HepG2 (cell line): ENCODE measurements around the gene VSX1. TPM values are rescaled to one million over a fixed set of nuclear protein-coding genes. Genes with fewer than 3 reads are reported as not detected.
A peak's percentile ranks its signal among the peaks of the same experiment; 100 is the strongest.

Source experiments
- ATAC-seq: fragments of 200-7000 bp; cut with Tn5 transposase; 3 replicates; pipeline ENCODE4 v1.9.1; 2020; ENCODE audit warnings: mild to moderate bottlenecking, moderate library complexity
- BruUV-seq: library from RNA; stranded (reverse); fragments of 400-500 nt; replicated peaks from 2 replicates; lab custom pipeline; 2021; lab: Mats Ljungman, UMichigan
- CTCF ChIA-PET: fragments of 300-600 bp; formaldehyde crosslinking; extraction: SDS; loops from one replicate; lab custom pipeline; 2021; ENCODE audit warnings: low total read pairs, inconsistent platforms, low intra/inter-chr PET ratio; lab: Yijun Ruan, JAX
- POLR2A ChIA-PET: fragments of 350-600 bp; sonication (Branson Sonifier 250); formaldehyde crosslinking; loops from one replicate; lab custom pipeline; 2020; ENCODE audit warnings: antibody characterized with exemption, inconsistent platforms; lab: Yijun Ruan, JAX
- DNase-seq: peaks from one replicate; pipeline ENCODE4 v3.0.0-alpha.2; 2015; ENCODE audit warnings: low spot score
- FAIRE-seq: peaks from 3 replicates; lab custom pipeline; 2011; peaks lifted over from hg19 to GRCh38; lab: Jason Lieb, UNC
- H2AFZ ChIP-seq: one replicate; pipeline ENCODE4 v1.6.1; 2011; ENCODE audit warnings: low read length, inconsistent platforms
- H3K27ac ChIP-seq: fragments of 300-600 bp; 3 replicates; pipeline ENCODE4 v1.8.0; 2011; ENCODE audit warnings: mixed run types, mild to moderate bottlenecking, mixed read lengths, low read length, inconsistent platforms; ENCODE audit not compliant: insufficient read depth; ENCODE audit errors: extremely low read length
- H3K27me3 ChIP-seq, 2 experiments: fragments of 200-600 bp in 1 of 2; 2 replicates in 1 of 2; 3 replicates in 1 of 2; pipeline versions ENCODE4 v1.6.0 to v1.8.0; 2011; ENCODE audit warnings: low read length in 2 of 2, mild to moderate bottlenecking in 2 of 2, moderate library complexity in 2 of 2, inconsistent platforms in 1 of 2; ENCODE audit not compliant: insufficient read depth in 2 of 2, control insufficient read depth in 1 of 2
- H3K36me3 ChIP-seq, 2 experiments: fragments of 200-600 bp in 1 of 2; replicated peaks in 1 of 2; 2 replicates in 1 of 2; 3 replicates in 1 of 2; pipeline versions ENCODE4 v1.5.1 to v1.8.0; 2011; ENCODE audit warnings: low read length in 2 of 2, inconsistent platforms in 1 of 2; ENCODE audit not compliant: insufficient read depth in 2 of 2, control insufficient read depth in 1 of 2
- H3K4me1 ChIP-seq: 2 replicates; pipeline ENCODE4 v1.5.1; 2012; ENCODE audit warnings: low read length, inconsistent platforms; ENCODE audit not compliant: insufficient read depth
- H3K4me2 ChIP-seq: 2 replicates; pipeline ENCODE4 v1.6.0; 2011; ENCODE audit warnings: low read depth, low read length, inconsistent platforms
- H3K4me3 ChIP-seq, 3 experiments: fragments of 200-600 bp in 1 of 3; sonication (generic), shearing (Covaris generic) in 1 of 3; replicated peaks in 1 of 3; 2 replicates each; pipeline ENCODE4 v1.5.1; 2011 to 2016; ENCODE audit warnings: low read length in 3 of 3, inconsistent platforms in 2 of 3, low read depth in 2 of 3, mild to moderate bottlenecking in 2 of 3, control low read depth in 1 of 3, mixed read lengths in 1 of 3; ENCODE audit not compliant: insufficient read depth in 1 of 3
- H3K79me2 ChIP-seq: one replicate; pipeline ENCODE4 v1.6.1; 2011; ENCODE audit warnings: low read length, inconsistent platforms; ENCODE audit not compliant: insufficient read depth
- H3K9ac ChIP-seq: 2 replicates; pipeline ENCODE4 v1.6.0; 2011; ENCODE audit warnings: mild to moderate bottlenecking, low read depth, low read length, inconsistent platforms; ENCODE audit not compliant: insufficient read depth
- H3K9me3 ChIP-seq: 2 replicates; pipeline ENCODE4 v1.5.1; 2012; ENCODE audit warnings: mild to moderate bottlenecking, low read length
- H4K20me1 ChIP-seq: 2 replicates; pipeline ENCODE4 v1.6.0; 2011; ENCODE audit warnings: inconsistent platforms, mild to moderate bottlenecking, low read length, moderate library complexity; ENCODE audit not compliant: insufficient read depth
- ARNT ChIP-seq: fragments of 450-650 bp; IDR thresholded peaks from 2 replicates; pipeline ENCODE4 v1.6.1; 2017
- CHD2 ChIP-seq: IDR thresholded peaks from 2 replicates; pipeline ENCODE4 v1.6.1; 2011; ENCODE audit warnings: low read depth, low read length, improper control_type of control experiment
- ETS1 ChIP-seq: sonication (generic); formaldehyde crosslinking; IDR thresholded peaks from 2 replicates; pipeline ENCODE4 v1.4.0; 2020; ENCODE audit warnings: missing genetic modification reagents
- FOXA1 ChIP-seq, 2 experiments: fragments of 450-650 bp in 1 of 2; sonication (generic) in 1 of 2; formaldehyde crosslinking in 1 of 2; IDR thresholded peaks; 2 replicates each; pipeline versions ENCODE4 v1.4.0 to v1.6.1; 2016 to 2020; ENCODE audit warnings: missing genetic modification reagents in 1 of 2
- FOXK1 ChIP-seq: sonication (generic); formaldehyde crosslinking; IDR thresholded peaks from 2 replicates; pipeline ENCODE4 v1.4.0; 2020; ENCODE audit warnings: low read depth, missing genetic modification reagents, borderline replicate concordance
- HES4 ChIP-seq: sonication (generic); formaldehyde crosslinking; IDR thresholded peaks from 2 replicates; pipeline ENCODE4 v1.9.0; 2021; ENCODE audit warnings: mild to moderate bottlenecking, missing genetic modification reagents, borderline replicate concordance
- HNF4A ChIP-seq: sonication (generic); formaldehyde crosslinking; IDR thresholded peaks from 2 replicates; pipeline ENCODE4 v1.4.0; 2020; ENCODE audit warnings: missing genetic modification reagents
- KLF12 ChIP-seq: sonication (generic); formaldehyde crosslinking; IDR thresholded peaks from 2 replicates; pipeline ENCODE4 v1.4.0; 2020; ENCODE audit warnings: missing genetic modification reagents, borderline replicate concordance
- MED1 ChIP-seq: sonication (generic); formaldehyde crosslinking; IDR thresholded peaks from 2 replicates; pipeline ENCODE4 v1.4.0; 2020; ENCODE audit warnings: missing genetic modification reagents
- MIER3 ChIP-seq: IDR thresholded peaks from 2 replicates; pipeline ENCODE4 v1.6.1; 2016; ENCODE audit warnings: missing compliant biosample characterization, borderline replicate concordance
- SIN3B ChIP-seq: fragments of 150-350 bp; IDR thresholded peaks from 2 replicates; pipeline ENCODE4 v1.6.1; 2014; ENCODE audit warnings: low read length
- SRY ChIP-seq: sonication (generic); formaldehyde crosslinking; IDR thresholded peaks from 2 replicates; pipeline ENCODE4 v1.8.0; 2022; ENCODE audit warnings: mild to moderate bottlenecking, missing genetic modification reagents
- TFAP4 ChIP-seq: sonication (generic); IDR thresholded peaks from 2 replicates; pipeline ENCODE4 v1.6.1; 2016; ENCODE audit warnings: low read depth, borderline replicate concordance
- XRCC5 ChIP-seq: fragments of 200-400 bp; formaldehyde crosslinking; optimal IDR thresholded peaks from 2 replicates; pipeline ENCODE3; 2017; ENCODE audit warnings: mild to moderate bottlenecking, low read length
- ZBTB3 ChIP-seq: sonication (generic); formaldehyde crosslinking; IDR thresholded peaks from 2 replicates; pipeline ENCODE4 v1.4.0; 2020; ENCODE audit warnings: low read depth, mild to moderate bottlenecking, moderate library complexity, missing genetic modification reagents, borderline replicate concordance
- ZBTB42 ChIP-seq: sonication (generic); formaldehyde crosslinking; IDR thresholded peaks from 2 replicates; pipeline ENCODE4 v1.5.0; 2020; ENCODE audit warnings: mild to moderate bottlenecking, missing genetic modification reagents
- ZFP82 ChIP-seq: sonication (generic); formaldehyde crosslinking; IDR thresholded peaks from 2 replicates; pipeline ENCODE4 v1.5.1; 2020; ENCODE audit warnings: mild to moderate bottlenecking, missing genetic modification reagents, borderline replicate concordance
- ZNF576 ChIP-seq: sonication (generic); formaldehyde crosslinking; IDR thresholded peaks from 2 replicates; pipeline ENCODE4 v1.4.0; 2020; ENCODE audit warnings: mild to moderate bottlenecking, missing genetic modification reagents
- ZNF577 ChIP-seq: sonication (generic); formaldehyde crosslinking; IDR thresholded peaks from 2 replicates; pipeline ENCODE4 v1.4.0; 2020; ENCODE audit warnings: mild to moderate bottlenecking, low read depth, missing genetic modification reagents, borderline replicate concordance
- ZNF616 ChIP-seq: sonication (generic); formaldehyde crosslinking; IDR thresholded peaks from 2 replicates; pipeline ENCODE4 v1.5.0; 2020; ENCODE audit warnings: low read depth, mild to moderate bottlenecking, missing genetic modification reagents
- ZNF772 ChIP-seq: sonication (generic); formaldehyde crosslinking; IDR thresholded peaks from 2 replicates; pipeline ENCODE4 v1.5.0; 2020; ENCODE audit warnings: mild to moderate bottlenecking, missing genetic modification reagents
- ZNF83 ChIP-seq: sonication (generic); formaldehyde crosslinking; IDR thresholded peaks from 2 replicates; pipeline ENCODE4 v1.4.0; 2020; ENCODE audit warnings: missing genetic modification reagents, mild to moderate bottlenecking, borderline replicate concordance
- WGBS: methylation state at CpG from one replicate; pipeline ENCODE4 v1.1.6; 2017; ENCODE audit warnings: low lambda C conversion rate; 5-methylcytosine and 5-hydroxymethylcytosine counted together
- in situ Hi-C: cut with HindIII; loops from 2 replicates; pipeline ENCODE4 v1.10.0; 2017; ENCODE audit warnings: low pct_unique_long_range_greater_than_20kb; ENCODE audit not compliant: extremely low pct_ligation_motif_present
- intact Hi-C: fragments of 100-400 bp; cut with micrococcal nuclease; formaldehyde crosslinking; loops from one replicate; pipeline ENCODE4 v1.10.0; 2022; ENCODE audit not compliant: unreplicated experiment
- polyA plus RNA-seq, 8 experiments: library from polyadenylated mRNA; depleted of rRNA in 3 of 8; stranded (reverse) in 7 of 8; unstranded in 1 of 8; fragments of >200 nt; fragmentation: Illumina TruSeq in 4 of 8; extraction: Trizol in 4 of 8; gene quantifications; 2 replicates each; pipeline versions ENCODE4 v1.2.1 to v1.2.3, GENCODE V29; 2011 to 2016; ENCODE audit warnings: low read depth in 4 of 8, missing spikeins in 1 of 8, mixed read lengths in 1 of 8; ENCODE audit not compliant: insufficient read depth in 1 of 8
- total RNA-seq, 5 experiments: library from RNA; depleted of rRNA; stranded (reverse); fragments of >200 nt; fragmentation: Illumina TruSeq; extraction: Trizol; gene quantifications; 2 replicates each; pipeline ENCODE4 v1.2.3, GENCODE V29; 2016; ENCODE audit warnings: low read depth in 1 of 5

The VSX1 gene
- total and polyA plus RNA-seq, 2 of the 13 experiments (the other 11 are each of a cell fraction or from before 2014, with no cell fraction given), result 0.04 TPM; not detected in 1

- in situ Hi-C loops (no loop called here), intact Hi-C loops (no loop called here)
- H3K36me3 ChIP-seq, result no peaks in the 10 kb centered on the region; a peak in 1 of 5 replicates
- TF ChIP-seq ZNF577 (CRISPR knock-in tag) (no peak), KLF12 (CRISPR knock-in tag) (no peak), XRCC5 (no peak), ZNF616 (CRISPR knock-in tag) (no peak), ZNF772 (CRISPR knock-in tag) (no peak), TFAP4 (no peak), MIER3 (CRISPR knock-in tag) (no peak), ZNF83 (CRISPR knock-in tag) (no peak), ZBTB3 (no peak), SRY (0 out of 2 replicates have a peak, but pooled peaks have one; percentile 41), CHD2 (no peak), ZFP82 (no peak), MED1 (no peak), FOXK1 (CRISPR knock-in tag) (no peak), FOXA1 (IDR thresholded peaks at IDR 0.05) (no peak), FOXA1 (CRISPR knock-in tag; IDR thresholded peaks at IDR 0.05) (no peak), ARNT (no peak), SIN3B (no peak), ZBTB42 (CRISPR knock-in tag) (no peak), ETS1 (CRISPR knock-in tag) (no peak), ZNF576 (CRISPR knock-in tag) (no peak), HES4 (CRISPR knock-in tag) (0 out of 2 replicates have a peak, but pooled peaks have one; percentile 34), HNF4A (CRISPR knock-in tag) (peak; percentile 36; the same call in 1 of the 2 replicates)
- 85% methylated on average over 7 of the region's 7 CpGs for WGBS
- CTCF ChIA-PET, result no interaction called here
- H3K27me3 ChIP-seq, result no peaks in the 10 kb centered on the region
- DNase-seq (no peak), FAIRE-seq (no peak), ATAC-seq (no peak)
- peaks cover 57% of the 10 kb centered on the region for H3K4me1 ChIP-seq
- H3K27ac ChIP-seq, result no peak overlapping the region
- peaks cover 3% of the 10 kb centered on the region for H3K79me2 ChIP-seq
- no peak overlapping the region for H2AFZ ChIP-seq
- no peaks in the 10 kb centered on the region for H3K9me3 ChIP-seq
- H3K9ac ChIP-seq, result no peak overlapping the region
- no peaks in the 10 kb centered on the region; the same call in 1 of the 2 replicates for H4K20me1 ChIP-seq
- POLR2A ChIA-PET, result interaction anchor here (1.5 kb wide), 1 partner anchor 19 kb away, joined by 3 read pairs; no protein-coding TSS in a partner anchor
- no TSS peak for BruUV-seq
- H3K4me3 ChIP-seq, result no peak overlapping the region
- no peak overlapping the region for H3K4me2 ChIP-seq
Measured at GRCh38 chr20:25051386-25052155, 30.4 kb downstream of the VSX1 start.
